ENCODE results near the gene RPL13A. TPM values are rescaled to one million over a fixed set of nuclear protein-coding genes. Genes with fewer than 3 reads are reported as not detected.

Gene RPL13A
- total and polyA plus RNA-seq, 9 of the 15 experiments (the other 6 are each of a cell fraction or from before 2014, with no cell fraction given): 1,744 to 5,482 (median 2,949) TPM

DNA sequence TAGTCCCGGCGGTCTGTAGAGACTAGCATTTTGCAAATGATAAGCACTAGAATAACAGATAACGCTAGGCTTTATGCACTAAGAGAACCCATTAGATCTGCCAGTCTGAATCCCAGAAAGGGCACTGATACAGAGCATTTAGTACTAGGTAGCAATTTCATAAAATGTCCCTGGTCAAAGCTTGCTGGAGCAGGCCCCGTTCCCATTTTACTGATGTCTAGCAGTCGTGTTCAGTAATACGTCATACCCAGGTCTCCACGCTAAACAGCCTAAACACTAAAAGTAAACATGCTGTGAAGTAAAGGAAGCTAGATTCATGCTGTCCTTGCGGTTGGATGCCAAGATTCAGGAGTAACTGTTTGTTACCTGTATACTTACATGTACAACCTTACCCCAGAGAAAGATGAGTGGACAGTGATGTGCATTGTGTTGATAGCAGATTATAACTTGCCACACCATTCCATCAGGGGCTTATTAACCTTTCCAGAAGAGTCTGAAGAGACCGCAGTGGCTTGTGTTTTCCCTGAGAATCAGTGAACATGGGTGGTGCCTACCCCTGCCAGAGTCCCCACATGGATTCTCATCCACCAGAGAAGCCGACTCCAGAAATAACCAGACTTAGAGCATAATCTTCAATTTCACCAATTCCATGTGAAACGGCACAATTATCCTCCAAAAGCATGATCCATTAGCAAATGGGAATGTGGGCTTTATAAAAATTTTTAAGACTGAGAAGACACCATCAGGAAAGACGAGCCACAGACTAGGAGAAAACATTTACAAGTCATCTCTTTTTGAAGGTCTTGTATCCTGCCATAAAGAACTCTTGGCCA lies 5.4 kb downstream of the RPL13A start (continued):
- TF ChIP-seq, protein P1, sequence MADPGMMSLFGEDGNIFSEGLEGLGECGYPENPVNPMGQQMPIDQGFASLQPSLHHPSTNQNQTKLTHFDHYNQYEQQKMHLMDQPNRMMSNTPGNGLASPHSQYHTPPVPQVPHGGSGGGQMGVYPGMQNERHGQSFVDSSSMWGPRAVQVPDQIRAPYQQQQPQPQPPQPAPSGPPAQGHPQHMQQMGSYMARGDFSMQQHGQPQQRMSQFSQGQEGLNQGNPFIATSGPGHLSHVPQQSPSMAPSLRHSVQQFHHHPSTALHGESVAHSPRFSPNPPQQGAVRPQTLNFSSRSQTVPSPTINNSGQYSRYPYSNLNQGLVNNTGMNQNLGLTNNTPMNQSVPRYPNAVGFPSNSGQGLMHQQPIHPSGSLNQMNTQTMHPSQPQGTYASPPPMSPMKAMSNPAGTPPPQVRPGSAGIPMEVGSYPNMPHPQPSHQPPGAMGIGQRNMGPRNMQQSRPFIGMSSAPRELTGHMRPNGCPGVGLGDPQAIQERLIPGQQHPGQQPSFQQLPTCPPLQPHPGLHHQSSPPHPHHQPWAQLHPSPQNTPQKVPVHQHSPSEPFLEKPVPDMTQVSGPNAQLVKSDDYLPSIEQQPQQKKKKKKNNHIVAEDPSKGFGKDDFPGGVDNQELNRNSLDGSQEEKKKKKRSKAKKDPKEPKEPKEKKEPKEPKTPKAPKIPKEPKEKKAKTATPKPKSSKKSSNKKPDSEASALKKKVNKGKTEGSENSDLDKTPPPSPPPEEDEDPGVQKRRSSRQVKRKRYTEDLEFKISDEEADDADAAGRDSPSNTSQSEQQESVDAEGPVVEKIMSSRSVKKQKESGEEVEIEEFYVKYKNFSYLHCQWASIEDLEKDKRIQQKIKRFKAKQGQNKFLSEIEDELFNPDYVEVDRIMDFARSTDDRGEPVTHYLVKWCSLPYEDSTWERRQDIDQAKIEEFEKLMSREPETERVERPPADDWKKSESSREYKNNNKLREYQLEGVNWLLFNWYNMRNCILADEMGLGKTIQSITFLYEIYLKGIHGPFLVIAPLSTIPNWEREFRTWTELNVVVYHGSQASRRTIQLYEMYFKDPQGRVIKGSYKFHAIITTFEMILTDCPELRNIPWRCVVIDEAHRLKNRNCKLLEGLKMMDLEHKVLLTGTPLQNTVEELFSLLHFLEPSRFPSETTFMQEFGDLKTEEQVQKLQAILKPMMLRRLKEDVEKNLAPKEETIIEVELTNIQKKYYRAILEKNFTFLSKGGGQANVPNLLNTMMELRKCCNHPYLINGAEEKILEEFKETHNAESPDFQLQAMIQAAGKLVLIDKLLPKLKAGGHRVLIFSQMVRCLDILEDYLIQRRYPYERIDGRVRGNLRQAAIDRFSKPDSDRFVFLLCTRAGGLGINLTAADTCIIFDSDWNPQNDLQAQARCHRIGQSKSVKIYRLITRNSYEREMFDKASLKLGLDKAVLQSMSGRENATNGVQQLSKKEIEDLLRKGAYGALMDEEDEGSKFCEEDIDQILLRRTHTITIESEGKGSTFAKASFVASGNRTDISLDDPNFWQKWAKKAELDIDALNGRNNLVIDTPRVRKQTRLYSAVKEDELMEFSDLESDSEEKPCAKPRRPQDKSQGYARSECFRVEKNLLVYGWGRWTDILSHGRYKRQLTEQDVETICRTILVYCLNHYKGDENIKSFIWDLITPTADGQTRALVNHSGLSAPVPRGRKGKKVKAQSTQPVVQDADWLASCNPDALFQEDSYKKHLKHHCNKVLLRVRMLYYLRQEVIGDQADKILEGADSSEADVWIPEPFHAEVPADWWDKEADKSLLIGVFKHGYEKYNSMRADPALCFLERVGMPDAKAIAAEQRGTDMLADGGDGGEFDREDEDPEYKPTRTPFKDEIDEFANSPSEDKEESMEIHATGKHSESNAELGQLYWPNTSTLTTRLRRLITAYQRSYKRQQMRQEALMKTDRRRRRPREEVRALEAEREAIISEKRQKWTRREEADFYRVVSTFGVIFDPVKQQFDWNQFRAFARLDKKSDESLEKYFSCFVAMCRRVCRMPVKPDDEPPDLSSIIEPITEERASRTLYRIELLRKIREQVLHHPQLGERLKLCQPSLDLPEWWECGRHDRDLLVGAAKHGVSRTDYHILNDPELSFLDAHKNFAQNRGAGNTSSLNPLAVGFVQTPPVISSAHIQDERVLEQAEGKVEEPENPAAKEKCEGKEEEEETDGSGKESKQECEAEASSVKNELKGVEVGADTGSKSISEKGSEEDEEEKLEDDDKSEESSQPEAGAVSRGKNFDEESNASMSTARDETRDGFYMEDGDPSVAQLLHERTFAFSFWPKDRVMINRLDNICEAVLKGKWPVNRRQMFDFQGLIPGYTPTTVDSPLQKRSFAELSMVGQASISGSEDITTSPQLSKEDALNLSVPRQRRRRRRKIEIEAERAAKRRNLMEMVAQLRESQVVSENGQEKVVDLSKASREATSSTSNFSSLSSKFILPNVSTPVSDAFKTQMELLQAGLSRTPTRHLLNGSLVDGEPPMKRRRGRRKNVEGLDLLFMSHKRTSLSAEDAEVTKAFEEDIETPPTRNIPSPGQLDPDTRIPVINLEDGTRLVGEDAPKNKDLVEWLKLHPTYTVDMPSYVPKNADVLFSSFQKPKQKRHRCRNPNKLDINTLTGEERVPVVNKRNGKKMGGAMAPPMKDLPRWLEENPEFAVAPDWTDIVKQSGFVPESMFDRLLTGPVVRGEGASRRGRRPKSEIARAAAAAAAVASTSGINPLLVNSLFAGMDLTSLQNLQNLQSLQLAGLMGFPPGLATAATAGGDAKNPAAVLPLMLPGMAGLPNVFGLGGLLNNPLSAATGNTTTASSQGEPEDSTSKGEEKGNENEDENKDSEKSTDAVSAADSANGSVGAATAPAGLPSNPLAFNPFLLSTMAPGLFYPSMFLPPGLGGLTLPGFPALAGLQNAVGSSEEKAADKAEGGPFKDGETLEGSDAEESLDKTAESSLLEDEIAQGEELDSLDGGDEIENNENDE (IDR thresholded peaks at IDR 0.05; ENCODE audit: low read depth, low read length): no peak
- TF ChIP-seq, protein P2, sequence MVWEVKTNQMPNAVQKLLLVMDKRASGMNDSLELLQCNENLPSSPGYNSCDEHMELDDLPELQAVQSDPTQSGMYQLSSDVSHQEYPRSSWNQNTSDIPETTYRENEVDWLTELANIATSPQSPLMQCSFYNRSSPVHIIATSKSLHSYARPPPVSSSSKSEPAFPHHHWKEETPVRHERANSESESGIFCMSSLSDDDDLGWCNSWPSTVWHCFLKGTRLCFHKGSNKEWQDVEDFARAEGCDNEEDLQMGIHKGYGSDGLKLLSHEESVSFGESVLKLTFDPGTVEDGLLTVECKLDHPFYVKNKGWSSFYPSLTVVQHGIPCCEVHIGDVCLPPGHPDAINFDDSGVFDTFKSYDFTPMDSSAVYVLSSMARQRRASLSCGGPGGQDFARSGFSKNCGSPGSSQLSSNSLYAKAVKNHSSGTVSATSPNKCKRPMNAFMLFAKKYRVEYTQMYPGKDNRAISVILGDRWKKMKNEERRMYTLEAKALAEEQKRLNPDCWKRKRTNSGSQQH (CRISPR knock-in tag; IDR thresholded peaks at IDR 0.05): peak; percentile 90
- no peak for TF ChIP-seq ZNF324 (CRISPR knock-in tag; IDR thresholded peaks at IDR 0.05)
- TF ChIP-seq, protein P3, sequence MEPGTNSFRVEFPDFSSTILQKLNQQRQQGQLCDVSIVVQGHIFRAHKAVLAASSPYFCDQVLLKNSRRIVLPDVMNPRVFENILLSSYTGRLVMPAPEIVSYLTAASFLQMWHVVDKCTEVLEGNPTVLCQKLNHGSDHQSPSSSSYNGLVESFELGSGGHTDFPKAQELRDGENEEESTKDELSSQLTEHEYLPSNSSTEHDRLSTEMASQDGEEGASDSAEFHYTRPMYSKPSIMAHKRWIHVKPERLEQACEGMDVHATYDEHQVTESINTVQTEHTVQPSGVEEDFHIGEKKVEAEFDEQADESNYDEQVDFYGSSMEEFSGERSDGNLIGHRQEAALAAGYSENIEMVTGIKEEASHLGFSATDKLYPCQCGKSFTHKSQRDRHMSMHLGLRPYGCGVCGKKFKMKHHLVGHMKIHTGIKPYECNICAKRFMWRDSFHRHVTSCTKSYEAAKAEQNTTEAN (CRISPR knock-in tag; IDR thresholded peaks at IDR 0.05): no peak
- TF ChIP-seq HSF4 (CRISPR knock-in tag; IDR thresholded peaks at IDR 0.05; ENCODE audit: borderline replicate concordance): no peak
- no peak for TF ChIP-seq ZNF143 (CRISPR knock-in tag; IDR thresholded peaks at IDR 0.05)
- 0 out of 2 replicates have a peak, but pooled peaks have one; percentile 13 for TF ChIP-seq ZNF444 (CRISPR knock-in tag; IDR thresholded peaks at IDR 0.05)
- TF ChIP-seq, protein P4, sequence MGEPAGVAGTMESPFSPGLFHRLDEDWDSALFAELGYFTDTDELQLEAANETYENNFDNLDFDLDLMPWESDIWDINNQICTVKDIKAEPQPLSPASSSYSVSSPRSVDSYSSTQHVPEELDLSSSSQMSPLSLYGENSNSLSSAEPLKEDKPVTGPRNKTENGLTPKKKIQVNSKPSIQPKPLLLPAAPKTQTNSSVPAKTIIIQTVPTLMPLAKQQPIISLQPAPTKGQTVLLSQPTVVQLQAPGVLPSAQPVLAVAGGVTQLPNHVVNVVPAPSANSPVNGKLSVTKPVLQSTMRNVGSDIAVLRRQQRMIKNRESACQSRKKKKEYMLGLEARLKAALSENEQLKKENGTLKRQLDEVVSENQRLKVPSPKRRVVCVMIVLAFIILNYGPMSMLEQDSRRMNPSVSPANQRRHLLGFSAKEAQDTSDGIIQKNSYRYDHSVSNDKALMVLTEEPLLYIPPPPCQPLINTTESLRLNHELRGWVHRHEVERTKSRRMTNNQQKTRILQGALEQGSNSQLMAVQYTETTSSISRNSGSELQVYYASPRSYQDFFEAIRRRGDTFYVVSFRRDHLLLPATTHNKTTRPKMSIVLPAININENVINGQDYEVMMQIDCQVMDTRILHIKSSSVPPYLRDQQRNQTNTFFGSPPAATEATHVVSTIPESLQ (CRISPR knock-in tag; IDR thresholded peaks at IDR 0.05): peak; percentile 68; the same call in 1 of the 2 replicates
- TF ChIP-seq ZNF766 (CRISPR knock-in tag; conservative IDR thresholded peaks at IDR 0.05): 0 out of 2 replicates have a peak, but pooled peaks have one; percentile 16
- peak; percentile 73 for TF ChIP-seq RFX7 (CRISPR knock-in tag; IDR thresholded peaks at IDR 0.05)
